GM12878 (cell line): ENCODE results near the gene TSKU. TPM values are rescaled to one million over a fixed set of nuclear protein-coding genes. Genes with fewer than 3 reads are reported as not detected.

Experiments used
- ATAC-seq: fragments of 200-7000 bp; cut with Tn5 transposase; 3 replicates; pipeline ENCODE4 v1.9.1; 2020; ENCODE audit warnings: mild to moderate bottlenecking, moderate library complexity
- BruUV-seq: library from RNA; stranded (reverse); fragments of 400-500 nt; replicated peaks from 2 replicates; lab custom pipeline; 2021; lab: Mats Ljungman, UMichigan
- CTCF ChIA-PET: fragments of 300-600 bp; sonication (Branson Sonifier 250); formaldehyde crosslinking; extraction: SDS; loops from one replicate; lab custom pipeline; 2021; ENCODE audit warnings: inconsistent platforms; lab: Yijun Ruan, JAX
- POLR2A ChIA-PET: fragments of 350-600 bp; formaldehyde crosslinking; extraction: SDS; loops from one replicate; lab custom pipeline; 2021; ENCODE audit warnings: inconsistent platforms; lab: Charles Lee
- RAD21 ChIA-PET: fragments of 300-600 bp; sonication (Branson Sonifier 250); formaldehyde crosslinking; loops from one replicate; lab custom pipeline; 2023; ENCODE audit warnings: antibody characterized with exemption; ENCODE audit not compliant: unreplicated experiment; lab: Charles Lee
- SMC1A ChIA-PET: fragments of 300-600 bp; sonication (Branson Sonifier 250); formaldehyde crosslinking; loops from one replicate; lab custom pipeline; 2023; ENCODE audit not compliant: unreplicated experiment, uncharacterized antibody; lab: Charles Lee
- DNase-seq: peaks from one replicate; pipeline ENCODE4 v3.0.0-alpha.2; 2011; ENCODE audit warnings: low read depth, low spot score
- FAIRE-seq: peaks from 3 replicates; lab custom pipeline; 2011; peaks lifted over from hg19 to GRCh38; lab: Jason Lieb, UNC
- H2AFZ ChIP-seq: 2 replicates; pipeline ENCODE4 v1.6.0; 2011; ENCODE audit warnings: low read depth, low read length, control low read depth; ENCODE audit not compliant: control insufficient read depth
- H3K27ac ChIP-seq: 2 replicates; pipeline ENCODE4 v1.5.1; 2011; ENCODE audit warnings: control low read depth; ENCODE audit not compliant: control insufficient read depth, insufficient read depth
- H3K27me3 ChIP-seq, 2 experiments: replicated peaks in 1 of 2; 2 replicates each; pipeline versions ENCODE4 v1.6.0 to v1.6.1; 2011; ENCODE audit warnings: low read length in 1 of 2; ENCODE audit not compliant: control insufficient read depth in 2 of 2, insufficient read depth in 2 of 2
- H3K36me3 ChIP-seq, 2 experiments: 2 replicates each; pipeline ENCODE4 v1.5.1; 2011; ENCODE audit warnings: low read length in 1 of 2; ENCODE audit not compliant: control insufficient read depth in 2 of 2, insufficient read depth in 2 of 2
- H3K4me1 ChIP-seq: 2 replicates; pipeline ENCODE4 v1.6.1; 2011; ENCODE audit warnings: mild to moderate bottlenecking, low read length, moderate library complexity, mixed read lengths; ENCODE audit not compliant: control insufficient read depth, insufficient read depth
- H3K4me2 ChIP-seq: 2 replicates; pipeline ENCODE4 v1.6.0; 2011; ENCODE audit warnings: control low read depth; ENCODE audit not compliant: control insufficient read depth, insufficient read depth
- H3K4me3 ChIP-seq: fragments of 200-600 bp; sonication (generic); 2 replicates; pipeline ENCODE4 v1.5.1; 2016
- H3K79me2 ChIP-seq: 2 replicates; pipeline ENCODE4 v1.6.0; 2011; ENCODE audit warnings: low read length; ENCODE audit not compliant: control insufficient read depth, insufficient read depth
- H3K9ac ChIP-seq: 2 replicates; pipeline ENCODE4 v1.8.0; 2011; ENCODE audit warnings: low read length, control low read depth, mixed read lengths; ENCODE audit not compliant: control insufficient read depth, insufficient read depth
- H3K9me3 ChIP-seq: replicated peaks from 3 replicates; pipeline ENCODE4 v1.5.1; 2011; ENCODE audit warnings: mild to moderate bottlenecking, low read length; ENCODE audit not compliant: control insufficient read depth, insufficient read depth
- H4K20me1 ChIP-seq: 2 replicates; pipeline ENCODE4 v1.6.0; 2011; ENCODE audit not compliant: control insufficient read depth, insufficient read depth
- BRCA1 ChIP-seq: IDR thresholded peaks from 2 replicates; pipeline ENCODE4 v1.6.1; 2011; ENCODE audit warnings: low read depth, low read length, improper control_type of control experiment
- FOS ChIP-seq: IDR thresholded peaks from 3 replicates; pipeline ENCODE4 v1.6.1; 2011; ENCODE audit warnings: borderline replicate concordance; ENCODE audit not compliant: insufficient read length; ENCODE audit errors: extremely low read depth
- HDAC2 ChIP-seq: fragments of 200-600 bp; sonication (generic); IDR thresholded peaks from 2 replicates; pipeline ENCODE4 v1.6.1; 2017
- MEF2B ChIP-seq: fragments of 450-650 bp; IDR thresholded peaks from 2 replicates; pipeline ENCODE4 v1.6.1; 2018; ENCODE audit warnings: mild to moderate bottlenecking, moderate library complexity; ENCODE audit not compliant: partially characterized antibody, poor library complexity, severe bottlenecking
- MXI1 ChIP-seq: fragments of 150-350 bp; IDR thresholded peaks from 2 replicates; pipeline ENCODE4 v1.6.1; 2011; ENCODE audit warnings: low read depth, mild to moderate bottlenecking, inconsistent platforms, low read length, improper control_type of control experiment
- MYC ChIP-seq: IDR thresholded peaks from 2 replicates; pipeline ENCODE4 v1.6.1; 2011; ENCODE audit warnings: mild to moderate bottlenecking, low read length, moderate library complexity, inconsistent platforms; ENCODE audit not compliant: insufficient read depth, insufficient replicate concordance, insufficient read length, severe bottlenecking
- PAX8 ChIP-seq: fragments of 450-650 bp; IDR thresholded peaks from 2 replicates; pipeline ENCODE4 v1.6.1; 2017; ENCODE audit warnings: mild to moderate bottlenecking, moderate library complexity
- RAD21 ChIP-seq: IDR thresholded peaks from 2 replicates; pipeline ENCODE4 v1.6.1; 2011; ENCODE audit warnings: mild to moderate bottlenecking, low read depth, low read length, moderate library complexity; ENCODE audit not compliant: insufficient read depth
- TARDBP ChIP-seq: IDR thresholded peaks from 2 replicates; pipeline ENCODE4 v1.6.1; 2016; ENCODE audit warnings: borderline replicate concordance
- ZNF622 ChIP-seq: fragments of 450-650 bp; IDR thresholded peaks from 2 replicates; pipeline ENCODE4 v1.6.1; 2017; ENCODE audit warnings: mild to moderate bottlenecking, inconsistent platforms
- ZNF687 ChIP-seq: fragments of 450-650 bp; IDR thresholded peaks from 2 replicates; pipeline ENCODE4 v1.6.1; 2017; ENCODE audit warnings: mild to moderate bottlenecking, moderate library complexity
- WGBS: methylation state at CpG from one replicate; pipeline ENCODE4 v1.1.6; 2016; ENCODE audit warnings: low lambda C conversion rate; ENCODE audit not compliant: insufficient replicate concordance, insufficient coverage; ENCODE audit errors: missing lambda C conversion rate; 5-methylcytosine and 5-hydroxymethylcytosine counted together
- in situ Hi-C: fragments of 300-500 bp; cut with MboI; formaldehyde crosslinking; loops from 9 replicates; pipeline ENCODE4 v1.14.3; 2018; ENCODE audit warnings: mixed read lengths
- intact Hi-C: fragments of 100-400 bp; cut with micrococcal nuclease; formaldehyde crosslinking; loops from one replicate; pipeline ENCODE4 v1.14.2; 2022; ENCODE audit not compliant: unreplicated experiment
- polyA plus RNA-seq, 11 experiments: library from polyadenylated mRNA; depleted of rRNA in 4 of 11; unstranded in 6 of 11; stranded (reverse) in 5 of 11; fragments of >200 nt; fragmentation: Nextera tagmentation in 4 of 11; fragmentation: Illumina TruSeq in 1 of 11; extraction: Ambion mirVana in 4 of 11; extraction: Trizol in 1 of 11; gene quantifications; 1 replicate in 1 of 11; 2 replicates in 10 of 11; pipeline versions ENCODE4 v1.2.1 to v1.2.3, GENCODE V29; 2011 to 2016; ENCODE audit warnings: inconsistent platforms in 2 of 11, missing spikeins in 2 of 11, low read depth in 1 of 11
- total RNA-seq, 4 experiments: library from RNA; depleted of rRNA in 3 of 4; stranded (reverse); fragments of >200 nt in 3 of 4; fragmentation: Illumina TruSeq in 1 of 4; extraction: Trizol in 1 of 4; gene quantifications; 2 replicates each; pipeline versions ENCODE4 v1.2.1 to v1.2.3, GENCODE V29; 2013 to 2021
- TF ChIP-seq, protein P1 (sequence below): fragments of 450-650 bp; IDR thresholded peaks from 2 replicates; pipeline ENCODE4 v1.6.1; 2017; ENCODE audit warnings: borderline replicate concordance

TSKU gene
- total and polyA plus RNA-seq, 10 of the 15 experiments (the other 5 are each of a cell fraction or from before 2014, with no cell fraction given), result 0.04 to 1.5 (median 0.62) TPM

- ATAC-seq (no peak), FAIRE-seq (no peak)
- no TSS peak for BruUV-seq
- ChIA-PET CTCF (no interaction called here), RAD21 (no interaction called here), SMC1A (no interaction called here)
- Histone ChIP-seq H3K4me1 (peaks cover 7% of the 10 kb centered on the region), H3K79me2 (no peaks in the 10 kb centered on the region), H3K4me2 (no peak overlapping the region), H3K9ac (no peak overlapping the region), H3K27ac (no peak overlapping the region)
- in situ Hi-C loops, result no loop called here
- TF ChIP-seq BRCA1 (no peak), ZNF622 (no peak)
- TF ChIP-seq, all 136 proteins: peak for 0
- H3K4me3 ChIP-seq, result no peak overlapping the region
- no peaks in the 10 kb centered on the region for H3K9me3 ChIP-seq
- DNase-seq, result no peak
- H2AFZ ChIP-seq, result no peak overlapping the region
- no peaks in the 10 kb centered on the region for H3K36me3 ChIP-seq
- WGBS, result 31% methylated on average over 5 of the region's 5 CpGs
- intact Hi-C loops, result no loop called here
- H4K20me1 ChIP-seq, result no peaks in the 10 kb centered on the region
- POLR2A ChIA-PET, result no interaction called here
- no peaks in the 10 kb centered on the region; a peak in 2 of 4 replicates for H3K27me3 ChIP-seq
Measured at GRCh38 chr11:76765863-76766350, 17.2 kb upstream of the TSKU start.

DNA sequence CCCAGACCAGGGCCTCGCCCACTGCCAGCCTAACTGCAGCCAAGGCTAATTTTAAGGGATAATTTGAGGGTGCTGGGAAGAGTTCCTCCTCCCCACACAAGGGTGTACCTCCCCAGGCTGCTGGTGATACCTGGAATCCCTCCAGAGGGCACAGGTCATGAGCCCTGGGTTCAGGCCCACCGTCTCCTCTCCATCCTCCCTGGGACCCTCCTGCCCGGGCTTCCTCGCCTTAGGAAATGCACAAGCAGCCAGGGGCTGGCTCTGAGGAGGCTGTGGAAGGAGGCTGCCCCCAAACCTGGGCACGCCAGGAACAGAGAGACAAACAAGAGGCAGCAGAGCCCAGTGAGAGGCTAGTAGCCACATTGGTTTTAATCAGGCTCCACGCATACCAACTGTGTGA lies 16.6 kb upstream of the TSKU start:
- H3K36me3 ChIP-seq, result no peaks in the 10 kb centered on the region
- no peaks in the 10 kb centered on the region for H4K20me1 ChIP-seq
- RAD21 ChIA-PET, result no interaction called here
- no peak overlapping the region for H3K4me3 ChIP-seq
- WGBS, result 14% methylated on average over 6 of the region's 6 CpGs
- ATAC-seq (no peak), FAIRE-seq (no peak), DNase-seq (no peak)
- intact Hi-C loops (no loop called here), in situ Hi-C loops (no loop called here)
- TF ChIP-seq, protein P1, sequence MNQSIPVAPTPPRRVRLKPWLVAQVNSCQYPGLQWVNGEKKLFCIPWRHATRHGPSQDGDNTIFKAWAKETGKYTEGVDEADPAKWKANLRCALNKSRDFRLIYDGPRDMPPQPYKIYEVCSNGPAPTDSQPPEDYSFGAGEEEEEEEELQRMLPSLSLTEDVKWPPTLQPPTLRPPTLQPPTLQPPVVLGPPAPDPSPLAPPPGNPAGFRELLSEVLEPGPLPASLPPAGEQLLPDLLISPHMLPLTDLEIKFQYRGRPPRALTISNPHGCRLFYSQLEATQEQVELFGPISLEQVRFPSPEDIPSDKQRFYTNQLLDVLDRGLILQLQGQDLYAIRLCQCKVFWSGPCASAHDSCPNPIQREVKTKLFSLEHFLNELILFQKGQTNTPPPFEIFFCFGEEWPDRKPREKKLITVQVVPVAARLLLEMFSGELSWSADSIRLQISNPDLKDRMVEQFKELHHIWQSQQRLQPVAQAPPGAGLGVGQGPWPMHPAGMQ, result no peak
- TF ChIP-seq TARDBP (no peak), MXI1 (no peak), PAX8 (no peak), HDAC2 (no peak), ZNF687 (no peak), MYC (no peak), FOS (no peak), RAD21 (no peak), MEF2B (no peak)
- H3K79me2 ChIP-seq, result no peaks in the 10 kb centered on the region
- H2AFZ ChIP-seq, result no peak overlapping the region
- no peak overlapping the region for H3K27ac ChIP-seq
- no TSS peak for BruUV-seq
- H3K9me3 ChIP-seq, result no peaks in the 10 kb centered on the region
- H3K4me1 ChIP-seq, result peaks cover 7% of the 10 kb centered on the region
- SMC1A ChIA-PET, result no interaction called here
- H3K9ac ChIP-seq, result no peak overlapping the region
- CTCF ChIA-PET, result no interaction called here
- no peak overlapping the region for H3K4me2 ChIP-seq
- POLR2A ChIA-PET, result no interaction called here
- H3K27me3 ChIP-seq, result no peaks in the 10 kb centered on the region; a peak in 3 of 4 replicates
